Fibroblast of pulmonary artery (primary cell): ENCODE data around the gene KLK2.
"Not testable (repeated sequence)": the region's sequence is repeated elsewhere in the genome, so short reads cannot be mapped to it uniquely, and the experiment has no call there.

Source experiments
- DNase-seq: peaks from one replicate; pipeline ENCODE4 v3.0.0-alpha.2; 2010; ENCODE audit warnings: low read depth
- H3K4me3 ChIP-seq: replicated peaks from 2 replicates; pipeline ENCODE4 v1.5.1; 2011; ENCODE audit warnings: low read depth, mild to moderate bottlenecking, control low read depth, low read length, moderate library complexity
- CTCF ChIP-seq: IDR thresholded peaks from 2 replicates; pipeline ENCODE4 v1.5.1; 2011; ENCODE audit warnings: mild to moderate bottlenecking, control low read depth, low read length, inconsistent platforms; ENCODE audit errors: missing control alignments

The KLK2 gene

GRCh38 chr19:50890422-50891252 is 17.4 kb downstream of the KLK2 start:
- TF ChIP-seq CTCF, result no peak
- no peak overlapping the region for H3K4me3 ChIP-seq
- no peak for DNase-seq

- H3K4me3 ChIP-seq, result no peak overlapping the region
- no peak for DNase-seq
- no peak for TF ChIP-seq CTCF
Measured at GRCh38 chr19:50891253-50891625, 18.0 kb downstream of the KLK2 start.

- no peak overlapping the region for H3K4me3 ChIP-seq
- DNase-seq, result no peak
- TF ChIP-seq CTCF, result no peak
Measured at GRCh38 chr19:50893047-50893736, 20.0 kb downstream of the KLK2 start.

- DNase-seq, result no peak
- TF ChIP-seq CTCF, result no peak
- H3K4me3 ChIP-seq, result no peak overlapping the region
Measured at GRCh38 chr19:50894478-50895356, 21.5 kb downstream of the KLK2 start.

GRCh38 chr19:50896089-50896590 is 22.9 kb downstream of the KLK2 start:
- not testable (repeated sequence) for DNase-seq, H3K4me3 ChIP-seq

- DNase-seq, result peak; percentile 25
- no peak overlapping the region for H3K4me3 ChIP-seq
- TF ChIP-seq CTCF, result no peak
Measured at GRCh38 chr19:50896591-50897190, 23.5 kb downstream of the KLK2 start.
